Naive thymus-derived CD8-positive, alpha-beta T cell (primary cell): Measurements from ENCODE around the gene ALKBH8. TPM values are rescaled to one million over a fixed set of nuclear protein-coding genes. Genes with fewer than 3 reads are reported as not detected.

Experiments
- polyA plus RNA-seq, 3 donors: library from polyadenylated mRNA; unstranded; fragments of 300-500 nt; fragmentation: Illumina TruSeq; gene quantifications; one replicate each; pipeline ENCODE4 v1.2.3, GENCODE V29; 2021
- total RNA-seq, 8 experiments: library from RNA in 2 of 8; stranded (reverse) in 2 of 8; gene quantifications; one replicate each; pipeline ENCODE4 v1.2.3 and lab custom pipeline; 2021 to 2026

The ALKBH8 gene
- total and polyA plus RNA-seq, 5 experiments from 2014 or later = 6.1 to 18.2 (median 11.9) TPM

Other genes with a start within 250 kb of the ALKBH8 start
- gene CWF19L2, start 107.9 kb downstream of the ALKBH8 start, total RNA-seq = 10 to 100 TPM; 34.1 to 35.7 TPM
- gene CWF19L2, start 107.9 kb downstream of the ALKBH8 start, polyA plus RNA-seq = 1 to 10 TPM; 6.2 to 8.7 (median 6.7) TPM
- not detected for gene ELMOD1, start 25.4 kb upstream of the ALKBH8 start, total RNA-seq
- gene ELMOD1, start 25.4 kb upstream of the ALKBH8 start, polyA plus RNA-seq = not detected
- gene SLN, start 146.3 kb upstream of the ALKBH8 start, total RNA-seq = not detected
- gene SLN, start 146.3 kb upstream of the ALKBH8 start, polyA plus RNA-seq = not detected